GM12892 (cell line): ENCODE measurements around the gene JAG1.

ENCODE experiments used
- DNase-seq: peaks from one replicate; pipeline ENCODE4 v3.0.0; 2011; ENCODE audit not compliant: insufficient read length
- FAIRE-seq: peaks from 2 replicates; lab custom pipeline; 2011; peaks lifted over from hg19 to GRCh38; lab: Jason Lieb, UNC
- POLR2A ChIP-seq: IDR thresholded peaks from 2 replicates; pipeline ENCODE4 v1.6.1; 2011; ENCODE audit warnings: low read depth, low read length, control low read depth
- POLR2AphosphoS5 ChIP-seq: IDR thresholded peaks from 2 replicates; pipeline ENCODE4 v1.6.1; 2011; ENCODE audit warnings: low read depth, low read length, control low read depth
- TAF1 ChIP-seq: IDR thresholded peaks from 2 replicates; pipeline ENCODE4 v1.6.1; 2011; ENCODE audit warnings: low read depth, mild to moderate bottlenecking, control low read depth, low read length, borderline replicate concordance

JAG1 gene

GRCh38 chr20:10665791-10666190, 8.0 kb downstream of the JAG1 start:
- DNase-seq (no peak), FAIRE-seq (no peak)
- no peak for TF ChIP-seq TAF1
- no peak for TF ChIP-seq POLR2A
- no peak for TF ChIP-seq POLR2AphosphoS5

GRCh38 chr20:10665027-10665561, 8.7 kb downstream of the JAG1 start:
- DNase-seq (no peak), FAIRE-seq (no peak)
- no peak for TF ChIP-seq POLR2AphosphoS5

GRCh38 chr20:10663756-10664155, 10.0 kb downstream of the JAG1 start:
- no peak for FAIRE-seq
- TF ChIP-seq POLR2A (no peak), POLR2AphosphoS5 (no peak), TAF1 (no peak)
- no peak for DNase-seq

- DNase-seq (no peak), FAIRE-seq (no peak)
- TF ChIP-seq TAF1 = no peak
- TF ChIP-seq POLR2A = no peak
- TF ChIP-seq POLR2AphosphoS5 = no peak
Observed at GRCh38 chr20:10662661-10663458, 10.9 kb downstream of the JAG1 start.

- FAIRE-seq (no peak), DNase-seq (no peak)
- no peak for TF ChIP-seq POLR2AphosphoS5
- no peak for TF ChIP-seq TAF1
- no peak for TF ChIP-seq POLR2A
Observed at GRCh38 chr20:10662151-10662550, 11.6 kb downstream of the JAG1 start.

GRCh38 chr20:10661261-10661660, 12.5 kb downstream of the JAG1 start:
- TF ChIP-seq TAF1 (no peak), POLR2A (no peak), POLR2AphosphoS5 (no peak)
- FAIRE-seq (no peak), DNase-seq (no peak)

- no peak for FAIRE-seq
- TF ChIP-seq TAF1 (no peak), POLR2A (no peak), POLR2AphosphoS5 (no peak)
- no peak for DNase-seq
Observed at GRCh38 chr20:10660661-10661060, 13.1 kb downstream of the JAG1 start.

GRCh38 chr20:10659651-10660601, 13.9 kb downstream of the JAG1 start:
- DNase-seq (no peak), FAIRE-seq (no peak)
- TF ChIP-seq POLR2AphosphoS5 (no peak), POLR2A (no peak), TAF1 (no peak)

GRCh38 chr20:10658876-10659632, 14.7 kb downstream of the JAG1 start:
- DNase-seq (no peak), FAIRE-seq (no peak)
- TF ChIP-seq POLR2AphosphoS5 (no peak), TAF1 (no peak), POLR2A (no peak)

- FAIRE-seq (no peak), DNase-seq (no peak)
- TF ChIP-seq TAF1 (no peak), POLR2AphosphoS5 (no peak), POLR2A (no peak)
Observed at GRCh38 chr20:10658051-10658823, 15.6 kb downstream of the JAG1 start.

- FAIRE-seq (no peak), DNase-seq (no peak)
- no peak for TF ChIP-seq POLR2AphosphoS5
- TF ChIP-seq TAF1 = no peak
- no peak for TF ChIP-seq POLR2A
Observed at GRCh38 chr20:10657453-10657852, 16.3 kb downstream of the JAG1 start.
